A549 (cell line): ENCODE data around the gene FBLIM1. TPM values are rescaled to one million over a fixed set of nuclear protein-coding genes. Genes with fewer than 3 reads are reported as not detected.
"Not testable (repeated sequence)": the region's sequence is repeated elsewhere in the genome, so short reads cannot be mapped to it uniquely, and the experiment has no call there.

Experiments
- ATAC-seq, 2 experiments: fragments of 200-7000 bp in 1 of 2; fragments of >200 bp in 1 of 2; cut with Nextera tagmentation in 1 of 2; cut with Tn5 transposase in 1 of 2; 3 replicates each; pipeline versions ENCODE4 v1.8.0 to v1.9.1; 2018 to 2020; ENCODE audit warnings: mild to moderate bottlenecking in 1 of 2, moderate library complexity in 1 of 2
- CTCF ChIA-PET: fragments of 300-600 bp; sonication (Branson Sonifier 250); formaldehyde crosslinking; extraction: SDS; loops from one replicate; lab custom pipeline; 2021; ENCODE audit warnings: antibody characterized with exemption, inconsistent platforms; lab: Yijun Ruan, JAX
- POLR2A ChIA-PET: fragments of 350-600 bp; formaldehyde crosslinking; extraction: SDS; loops from one replicate; lab custom pipeline; 2021; ENCODE audit warnings: antibody characterized with exemption, inconsistent platforms; lab: Yijun Ruan, JAX
- DNase-seq, 2 experiments: peaks; one replicate each; pipeline versions ENCODE4 v3.0.0 to v3.0.0-alpha.2; 2011 to 2016; ENCODE audit warnings: low read depth in 1 of 2, low spot score in 1 of 2
- FAIRE-seq: peaks from 2 replicates; lab custom pipeline; 2011; peaks lifted over from hg19 to GRCh38; lab: Jason Lieb, UNC
- H3K27ac ChIP-seq, 2 experiments: fragments of >200 bp; sonication (Bioruptor Twin); formaldehyde crosslinking; 3 replicates each; pipeline ENCODE4 v1.5.1; 2016 to 2017
- H3K4me1 ChIP-seq: fragments of >200 bp; sonication (Bioruptor Twin); formaldehyde crosslinking; 3 replicates; pipeline ENCODE4 v1.6.1; 2016
- H3K4me2 ChIP-seq: fragments of >200 bp; sonication (Bioruptor Twin); formaldehyde crosslinking; 3 replicates; pipeline ENCODE4 v1.6.1; 2016
- H3K4me3 ChIP-seq: fragments of >200 bp; sonication (Bioruptor Twin); formaldehyde crosslinking; 3 replicates; pipeline ENCODE4 v1.5.1; 2016
- H3K9me3 ChIP-seq: fragments of >200 bp; sonication (Bioruptor Twin); formaldehyde crosslinking; 3 replicates; pipeline ENCODE4 v1.6.1; 2016
- BHLHE40 ChIP-seq: IDR thresholded peaks from 2 replicates; pipeline ENCODE4 v1.6.1; 2012; ENCODE audit warnings: low read depth, low read length, inconsistent platforms
- CBX8 ChIP-seq: fragments of 200-600 bp; sonication (generic); IDR thresholded peaks from 2 replicates; pipeline ENCODE4 v1.6.1; 2016
- CTCF ChIP-seq: fragments of >200 bp; sonication (Bioruptor Twin); formaldehyde crosslinking; IDR thresholded peaks from 3 replicates; pipeline ENCODE4 v1.5.1; 2016
- E2F6 ChIP-seq: IDR thresholded peaks from 2 replicates; pipeline ENCODE4 v1.6.1; 2012; ENCODE audit warnings: low read depth, borderline replicate concordance
- EHMT2 ChIP-seq: fragments of 200-600 bp; sonication (generic); IDR thresholded peaks from 2 replicates; pipeline ENCODE4 v1.6.1; 2016; ENCODE audit warnings: antibody characterized with exemption, low read depth, mild to moderate bottlenecking, moderate library complexity
- ELK1 ChIP-seq: fragments of 150-350 bp; IDR thresholded peaks from 2 replicates; pipeline ENCODE4 v1.6.1; 2014; ENCODE audit warnings: low read depth, mild to moderate bottlenecking, low read length
- FOXS1 ChIP-seq: fragments of 250-450 bp; sonication (Bioruptor Pico); IDR thresholded peaks from 2 replicates; pipeline ENCODE4 v1.5.0; 2020; ENCODE audit warnings: mild to moderate bottlenecking, moderate library complexity
- HES2 ChIP-seq: fragments of >200 bp; sonication (Bioruptor Twin); formaldehyde crosslinking; IDR thresholded peaks from 2 replicates; pipeline ENCODE4 v1.6.1; 2016
- HEYL ChIP-seq: fragments of 250-450 bp; sonication (Bioruptor Pico); IDR thresholded peaks from 2 replicates; pipeline ENCODE4 v1.8.0; 2021; ENCODE audit warnings: mild to moderate bottlenecking, moderate library complexity
- HOXA7 ChIP-seq: fragments of 250-450 bp; sonication (Bioruptor Pico); IDR thresholded peaks from 2 replicates; pipeline ENCODE4 v1.5.0; 2020; ENCODE audit warnings: mild to moderate bottlenecking, moderate library complexity
- JUNB ChIP-seq: fragments of >200 bp; sonication (Bioruptor Twin); formaldehyde crosslinking; IDR thresholded peaks from 2 replicates; pipeline ENCODE4 v1.6.1; 2016
- KDM1A ChIP-seq: fragments of 200-600 bp; sonication (generic); IDR thresholded peaks from 2 replicates; pipeline ENCODE4 v1.6.1; 2016; ENCODE audit warnings: low read depth, mild to moderate bottlenecking
- MAFK ChIP-seq: fragments of 450-650 bp; IDR thresholded peaks from 2 replicates; pipeline ENCODE4 v1.6.1; 2014; ENCODE audit not compliant: partially characterized antibody
- MYC ChIP-seq: IDR thresholded peaks from 2 replicates; pipeline ENCODE4 v1.6.1; 2012; ENCODE audit warnings: mild to moderate bottlenecking, inconsistent platforms, low read length, improper control_type of control experiment, borderline replicate concordance
- PBX3 ChIP-seq: IDR thresholded peaks from 2 replicates; pipeline ENCODE4 v1.6.1; 2012
- PHF8 ChIP-seq: fragments of 200-600 bp; sonication (generic); IDR thresholded peaks from 2 replicates; pipeline ENCODE4 v1.6.1; 2016; ENCODE audit warnings: low read depth, mild to moderate bottlenecking, antibody characterized with exemption, moderate library complexity, borderline replicate concordance
- POLR2A ChIP-seq: IDR thresholded peaks from 2 replicates; pipeline ENCODE4 v1.6.1; 2012; ENCODE audit warnings: mild to moderate bottlenecking, low read length
- POLR2AphosphoS2 ChIP-seq: conservative IDR thresholded peaks from 2 replicates; pipeline ENCODE4 v1.6.1; 2012; ENCODE audit warnings: low read length, improper control_type of control experiment, inconsistent platforms
- RAD21 ChIP-seq, 2 experiments: fragments of >200 bp in 1 of 2; sonication (Bioruptor Twin) in 1 of 2; formaldehyde crosslinking in 1 of 2; IDR thresholded peaks in 1 of 2; conservative IDR thresholded peaks in 1 of 2; 2 replicates in 1 of 2; 3 replicates in 1 of 2; pipeline ENCODE4 v1.6.1; 2012 to 2018; ENCODE audit warnings: inconsistent platforms in 1 of 2
- RARB ChIP-seq: fragments of 250-450 bp; sonication (Bioruptor Pico); IDR thresholded peaks from 2 replicates; pipeline ENCODE4 v1.8.0; 2021; ENCODE audit warnings: mild to moderate bottlenecking, moderate library complexity
- RCOR1 ChIP-seq: fragments of 150-350 bp; IDR thresholded peaks from 2 replicates; pipeline ENCODE4 v1.6.1; 2014; ENCODE audit warnings: antibody characterized with exemption, low read length, low read depth
- RFX5 ChIP-seq: fragments of 450-650 bp; IDR thresholded peaks from 2 replicates; pipeline ENCODE4 v1.7.1; 2014; ENCODE audit warnings: antibody characterized with exemption, mild to moderate bottlenecking, moderate library complexity
- ZFP36 ChIP-seq: fragments of 450-650 bp; IDR thresholded peaks from 2 replicates; pipeline ENCODE4 v1.6.1; 2014; ENCODE audit warnings: borderline replicate concordance; ENCODE audit not compliant: partially characterized antibody
- ZNF302 ChIP-seq: fragments of 250-450 bp; sonication (Bioruptor Pico); IDR thresholded peaks from 2 replicates; pipeline ENCODE4 v1.9.0; 2021; ENCODE audit warnings: inconsistent platforms, mild to moderate bottlenecking, moderate library complexity
- WGBS: methylation state at CpG from one replicate; pipeline ENCODE4 v1.1.6; 2017; ENCODE audit errors: missing lambda C conversion rate; 5-methylcytosine and 5-hydroxymethylcytosine counted together
- polyA plus RNA-seq, 4 experiments: library from polyadenylated mRNA; depleted of rRNA in 3 of 4; stranded (reverse); fragments of >200 nt; fragmentation: RNase III in 1 of 4; extraction: RNeasy Plus Mini Kit Qiagen cat#74134 plus additional on column Dnase treatment in 1 of 4; gene quantifications; 2 replicates in 3 of 4; 3 replicates in 1 of 4; pipeline ENCODE4 v1.2.3, GENCODE V29; 2011 to 2017

The FBLIM1 gene
- polyA plus RNA-seq, 2 of the 4 experiments (the other 2 are of a cell fraction), result 24.6 to 38.1 TPM

- no peak overlapping the region for H3K27ac ChIP-seq
- H3K9me3 ChIP-seq, result no peaks in the 10 kb centered on the region
- POLR2A ChIA-PET, result interaction anchor here (0.7 to 0.9 kb wide), 2 partner anchors 15 to 27 kb away, joined by 3 read pairs; no protein-coding TSS in a partner anchor
- H3K4me2 ChIP-seq, result no peak overlapping the region
- ATAC-seq (no peak), FAIRE-seq (no peak), DNase-seq (no peak)
- H3K4me3 ChIP-seq, result no peak overlapping the region
- TF ChIP-seq PBX3, result no peak
- no peak for TF ChIP-seq HOXA7 (CRISPR knock-in tag)
- TF ChIP-seq E2F6, result no peak
- no peak for TF ChIP-seq POLR2A
- no peak for TF ChIP-seq HEYL (CRISPR knock-in tag)
- TF ChIP-seq POLR2AphosphoS2, result no peak
- TF ChIP-seq RCOR1, result no peak
- TF ChIP-seq RAD21 (conservative IDR thresholded peaks at IDR 0.05 in 1 of 2, IDR thresholded peaks at IDR 0.05 in 1 of 2), result no peak
- no peak for TF ChIP-seq HES2
- TF ChIP-seq KDM1A, result no peak
- no peak for TF ChIP-seq ZNF302
- no peak for TF ChIP-seq CTCF
- CTCF ChIA-PET, result interaction anchor here (0.6 to 1.7 kb wide), 4 partner anchors 9 to 15 kb away, joined by 3 to 5 read pairs (median 3); no protein-coding TSS in a partner anchor
- peaks cover 8% of the 10 kb centered on the region for H3K4me1 ChIP-seq
- WGBS, result 80% methylated on average over 10 of the region's 10 CpGs
Measured at GRCh38 chr1:15807121-15807520, 48.5 kb downstream of the FBLIM1 start.

GRCh38 chr1:15807549-15807948, 49.0 kb downstream of the FBLIM1 start, which contains the start of gene UQCRHL:
Gene UQCRHL (minus strand): TSS chr1:15807649. CDS start chr1:15807649, 0 bp downstream.
- 0 out of 6 replicates have a peak within 1 kb of the TSS, but pooled peaks of 1 of the 2 experiments have one; percentile 34 for H3K27ac ChIP-seq
- not testable (repeated sequence) for H3K4me1 ChIP-seq, H3K4me2 ChIP-seq, DNase-seq, H3K4me3 ChIP-seq, H3K9me3 ChIP-seq, ATAC-seq, FAIRE-seq
- WGBS, result 89% methylated on average over 11 of the region's 11 CpGs
- CTCF ChIA-PET, result interaction anchor here (0.7 to 1.7 kb wide), 4 partner anchors 8 to 24 kb away, joined by 3 to 5 read pairs (median 4); no protein-coding TSS in a partner anchor
- POLR2A ChIA-PET, result interaction anchor here (0.9 kb wide), 1 partner anchor 27 kb away, joined by 3 read pairs; no protein-coding TSS in a partner anchor

- POLR2A ChIA-PET, result interaction anchor here (0.7 kb wide), 1 partner anchor 24 kb away, joined by 3 read pairs; no protein-coding TSS in a partner anchor
- no peaks in the 10 kb centered on the region for H3K4me1 ChIP-seq
- no peak overlapping the region for H3K4me3 ChIP-seq
- FAIRE-seq (no peak), DNase-seq (no peak), ATAC-seq (no peak; a peak in 1 of 6 replicates)
- TF ChIP-seq BHLHE40 (no peak), FOXS1 (CRISPR knock-in tag) (no peak), CBX8 (no peak), RFX5 (no peak), KDM1A (no peak), MYC (no peak), RARB (CRISPR knock-in tag) (no peak), RAD21 (conservative IDR thresholded peaks at IDR 0.05 in 1 of 2, IDR thresholded peaks at IDR 0.05 in 1 of 2) (no peak), ELK1 (no peak), MAFK (no peak), ZFP36 (no peak), JUNB (no peak), PHF8 (no peak), EHMT2 (no peak)
- no peak overlapping the region for H3K4me2 ChIP-seq
- CTCF ChIA-PET, result interaction anchor here (1.7 kb wide), 1 partner anchor 17 kb away, joined by 3 read pairs; no protein-coding TSS in a partner anchor
- WGBS, result 78% methylated on average over 1 of the region's 1 CpG
- no peaks in the 10 kb centered on the region for H3K9me3 ChIP-seq
- peak overlapping the region in 1 of 2 experiments; percentile 34; a peak in 1 of 6 replicates for H3K27ac ChIP-seq
Measured at GRCh38 chr1:15808955-15809354, 50.4 kb downstream of the FBLIM1 start.
